Activated naive CD4-positive, alpha-beta T cell treated with anti-CD3 and anti-CD28 coated beads, Interleukin-2, amount 10 ng/mL, durations not matched to agents 7 days and 5 days (primary cell): ENCODE results near the gene CERS6.

Experiments
- CTCF ChIA-PET: fragments of 350-600 bp; sonication (Branson Sonifier 250); formaldehyde crosslinking; loops from one replicate; lab custom pipeline; 2021; ENCODE audit warnings: antibody characterized with exemption; lab: Charles Lee
- DNase-seq: peaks from one replicate; pipeline ENCODE4 v3.0.0-alpha.2; 2020
- H3K27ac Mint-ChIP-seq: one replicate; pipeline ENCODE4 v1.8.0; 2021; ENCODE audit warnings: mild to moderate bottlenecking, moderate library complexity, mixed read lengths
- H3K27me3 Mint-ChIP-seq: one replicate; pipeline ENCODE4 v1.8.0; 2021; ENCODE audit warnings: mild to moderate bottlenecking, mixed read lengths
- H3K36me3 Mint-ChIP-seq: one replicate; pipeline ENCODE4 v1.8.0; 2021; ENCODE audit warnings: mixed read lengths
- H3K4me1 Mint-ChIP-seq: one replicate; pipeline ENCODE4 v1.8.0; 2021; ENCODE audit warnings: mixed read lengths
- H3K4me3 Mint-ChIP-seq: one replicate; pipeline ENCODE4 v1.8.0; 2021; ENCODE audit warnings: mild to moderate bottlenecking, moderate library complexity, mixed read lengths
- H3K9me3 Mint-ChIP-seq: one replicate; pipeline ENCODE4 v1.8.0; 2021; ENCODE audit warnings: mixed read lengths

Gene CERS6

GRCh38 chr2:168574856-168575630, 119.0 kb downstream of the CERS6 start:
- H3K36me3 Mint-ChIP-seq = peaks cover 12% of the 10 kb centered on the region
- peaks cover 5% of the 10 kb centered on the region for H3K9me3 Mint-ChIP-seq
- no peak overlapping the region for H3K4me3 Mint-ChIP-seq
- H3K4me1 Mint-ChIP-seq = peaks cover 5% of the 10 kb centered on the region
- H3K27ac Mint-ChIP-seq = no peak overlapping the region
- no peaks in the 10 kb centered on the region for H3K27me3 Mint-ChIP-seq
- DNase-seq = no peak
- CTCF ChIA-PET = no interaction called here

- Mint-ChIP-seq H3K4me1 (peaks cover 33% of the 10 kb centered on the region), H3K9me3 (peaks cover 5% of the 10 kb centered on the region), H3K27ac (no peak overlapping the region), H3K27me3 (no peaks in the 10 kb centered on the region), H3K4me3 (no peak overlapping the region), H3K36me3 (peaks cover 12% of the 10 kb centered on the region)
- DNase-seq = no peak
- CTCF ChIA-PET = interaction anchor here (0.6 to 0.7 kb wide), 2 partner anchors 30 to 637 kb away, joined by 3 to 4 read pairs; no protein-coding TSS in a partner anchor
Measured at GRCh38 chr2:168577885-168578284, 121.8 kb downstream of the CERS6 start.

DNA sequence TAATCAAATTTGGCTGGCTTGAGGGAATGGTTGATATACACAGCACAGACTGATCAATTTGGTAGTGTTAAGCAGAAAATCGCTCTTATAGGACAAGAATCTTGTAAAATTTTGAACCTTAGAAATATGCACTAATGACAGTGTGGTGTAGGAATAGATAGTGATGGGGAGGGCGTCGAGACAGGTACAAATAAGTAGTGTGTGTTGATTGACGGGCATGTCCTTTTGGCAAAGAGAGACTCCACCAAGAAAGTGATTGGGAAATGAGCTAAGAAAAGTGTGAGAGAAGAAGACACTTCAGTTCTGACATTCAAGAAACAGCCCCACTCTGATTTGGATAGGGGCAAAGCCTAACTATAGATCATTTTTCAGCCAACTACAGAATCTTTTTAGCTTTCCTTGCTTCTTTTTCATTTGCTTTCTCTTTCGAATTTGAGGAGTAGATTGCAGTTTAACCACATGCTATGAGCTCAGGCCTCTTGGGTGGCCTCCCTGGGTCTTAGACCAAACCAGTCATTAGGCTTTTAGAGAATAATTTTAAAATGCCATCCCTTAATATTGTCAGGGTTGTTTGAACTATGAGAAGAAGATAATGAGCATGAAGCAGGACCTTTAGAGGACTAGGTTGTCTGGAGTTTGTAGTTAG, 127.1 kb downstream of the CERS6 start:
- Mint-ChIP-seq H3K36me3 (peaks cover 13% of the 10 kb centered on the region), H3K27ac (peak overlapping the region; percentile 58), H3K4me3 (no peak overlapping the region), H3K27me3 (no peaks in the 10 kb centered on the region), H3K9me3 (no peaks in the 10 kb centered on the region), H3K4me1 (peaks cover 53% of the 10 kb centered on the region)
- CTCF ChIA-PET = no interaction called here
- peak; percentile 23 for DNase-seq

DNA sequence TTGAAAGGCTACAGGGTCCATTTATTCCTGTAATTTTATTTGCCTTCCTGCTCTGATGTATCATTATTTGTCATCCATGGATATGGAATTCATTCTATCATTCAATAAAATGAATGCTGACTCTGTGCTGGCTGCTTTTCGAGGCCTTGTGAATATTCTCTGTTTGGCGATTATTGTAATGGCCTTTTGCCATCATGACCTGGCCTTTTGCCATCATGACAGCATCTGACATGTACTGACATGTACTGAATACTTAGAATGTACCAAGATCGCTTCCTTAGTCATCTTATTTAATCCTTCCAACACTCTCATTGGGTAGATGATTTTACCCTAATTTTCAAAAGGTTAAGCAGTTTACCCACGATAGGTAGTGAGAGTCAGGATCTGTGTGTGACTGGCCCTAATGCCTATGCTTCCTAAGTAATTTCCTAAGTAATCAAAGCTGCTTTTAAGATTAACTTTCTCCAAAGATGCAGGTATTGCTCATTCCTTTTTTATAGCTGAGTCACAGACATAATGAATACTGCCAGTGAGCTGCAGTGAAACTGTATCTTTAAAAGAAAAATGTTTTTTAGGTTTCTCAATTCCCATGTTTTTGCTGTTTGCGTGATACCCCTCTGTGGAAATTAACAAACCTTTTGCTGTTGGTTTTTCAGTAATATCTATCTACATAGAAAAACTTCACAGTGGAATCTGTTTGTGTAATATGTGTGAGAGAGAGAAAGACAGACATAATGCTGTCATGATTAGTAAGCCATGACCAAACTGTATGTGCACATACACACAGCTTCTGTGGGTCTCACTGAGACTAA, 127.8 kb downstream of the CERS6 start:
- no peaks in the 10 kb centered on the region for H3K9me3 Mint-ChIP-seq
- no peak overlapping the region for H3K4me3 Mint-ChIP-seq
- H3K27ac Mint-ChIP-seq = no peak overlapping the region
- H3K4me1 Mint-ChIP-seq = peaks cover 53% of the 10 kb centered on the region
- no peak for DNase-seq
- CTCF ChIA-PET = no interaction called here
- no peaks in the 10 kb centered on the region for H3K27me3 Mint-ChIP-seq
- peaks cover 15% of the 10 kb centered on the region for H3K36me3 Mint-ChIP-seq

DNA sequence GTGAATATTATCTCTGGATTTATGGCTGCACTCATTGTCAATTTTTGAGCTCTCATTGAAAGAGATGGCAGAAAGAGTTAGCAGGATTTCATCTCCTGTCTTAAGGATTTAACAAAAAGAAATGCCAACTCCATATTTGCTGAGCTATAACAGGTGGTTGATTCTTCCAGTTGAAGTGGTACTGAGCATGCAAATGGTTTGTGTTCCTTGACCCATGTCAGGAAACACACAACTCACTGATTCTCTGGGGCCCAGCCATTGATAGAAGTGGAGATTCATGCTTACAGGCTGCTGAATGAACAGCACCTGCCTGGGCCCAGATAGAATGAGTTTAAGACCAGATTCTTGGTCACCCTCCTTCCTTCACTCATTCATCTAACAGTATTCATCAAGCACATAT, 128.8 kb downstream of the CERS6 start:
- Mint-ChIP-seq H3K36me3 (peaks cover 9% of the 10 kb centered on the region), H3K4me1 (peaks cover 57% of the 10 kb centered on the region), H3K27me3 (no peaks in the 10 kb centered on the region), H3K9me3 (no peaks in the 10 kb centered on the region), H3K4me3 (no peak overlapping the region), H3K27ac (no peak overlapping the region)
- CTCF ChIA-PET = interaction anchor here (1.2 kb wide), 1 partner anchor 237 kb away, joined by 3 read pairs; no protein-coding TSS in a partner anchor
- DNase-seq = no peak

DNA sequence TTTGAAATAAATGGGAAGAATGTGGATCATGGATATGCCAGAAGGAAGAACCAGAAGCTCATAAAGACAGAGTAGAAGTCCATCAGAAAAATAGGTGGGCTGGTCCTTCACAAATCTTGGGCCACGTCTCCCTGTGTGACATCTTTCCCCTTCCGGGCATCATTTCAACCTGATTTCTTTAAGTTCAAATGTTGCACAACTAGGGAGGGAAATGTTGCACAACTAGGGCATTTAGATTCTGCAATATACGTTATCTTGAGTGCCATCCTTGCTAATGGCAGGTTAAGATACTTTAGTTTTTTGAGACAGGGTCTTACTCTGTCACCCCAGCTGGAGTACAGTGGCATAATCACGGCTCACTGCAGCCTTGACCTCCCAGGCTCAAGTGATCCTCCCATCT, 129.6 kb downstream of the CERS6 start:
- Mint-ChIP-seq H3K9me3 (no peaks in the 10 kb centered on the region), H3K4me3 (no peak overlapping the region), H3K4me1 (peaks cover 50% of the 10 kb centered on the region), H3K27me3 (no peaks in the 10 kb centered on the region), H3K27ac (no peak overlapping the region), H3K36me3 (peaks cover 9% of the 10 kb centered on the region)
- CTCF ChIA-PET = interaction anchor here (1.2 kb wide), 1 partner anchor 238 kb away, joined by 3 read pairs; no protein-coding TSS in a partner anchor
- DNase-seq = no peak

GRCh38 chr2:168587307-168587706, 131.2 kb downstream of the CERS6 start:
- CTCF ChIA-PET = no interaction called here
- no peak overlapping the region for H3K4me3 Mint-ChIP-seq
- peaks cover 35% of the 10 kb centered on the region for H3K4me1 Mint-ChIP-seq
- no peak for DNase-seq
- H3K27me3 Mint-ChIP-seq = no peaks in the 10 kb centered on the region
- H3K9me3 Mint-ChIP-seq = no peaks in the 10 kb centered on the region
- no peak overlapping the region for H3K27ac Mint-ChIP-seq
- peaks cover 6% of the 10 kb centered on the region for H3K36me3 Mint-ChIP-seq

DNA sequence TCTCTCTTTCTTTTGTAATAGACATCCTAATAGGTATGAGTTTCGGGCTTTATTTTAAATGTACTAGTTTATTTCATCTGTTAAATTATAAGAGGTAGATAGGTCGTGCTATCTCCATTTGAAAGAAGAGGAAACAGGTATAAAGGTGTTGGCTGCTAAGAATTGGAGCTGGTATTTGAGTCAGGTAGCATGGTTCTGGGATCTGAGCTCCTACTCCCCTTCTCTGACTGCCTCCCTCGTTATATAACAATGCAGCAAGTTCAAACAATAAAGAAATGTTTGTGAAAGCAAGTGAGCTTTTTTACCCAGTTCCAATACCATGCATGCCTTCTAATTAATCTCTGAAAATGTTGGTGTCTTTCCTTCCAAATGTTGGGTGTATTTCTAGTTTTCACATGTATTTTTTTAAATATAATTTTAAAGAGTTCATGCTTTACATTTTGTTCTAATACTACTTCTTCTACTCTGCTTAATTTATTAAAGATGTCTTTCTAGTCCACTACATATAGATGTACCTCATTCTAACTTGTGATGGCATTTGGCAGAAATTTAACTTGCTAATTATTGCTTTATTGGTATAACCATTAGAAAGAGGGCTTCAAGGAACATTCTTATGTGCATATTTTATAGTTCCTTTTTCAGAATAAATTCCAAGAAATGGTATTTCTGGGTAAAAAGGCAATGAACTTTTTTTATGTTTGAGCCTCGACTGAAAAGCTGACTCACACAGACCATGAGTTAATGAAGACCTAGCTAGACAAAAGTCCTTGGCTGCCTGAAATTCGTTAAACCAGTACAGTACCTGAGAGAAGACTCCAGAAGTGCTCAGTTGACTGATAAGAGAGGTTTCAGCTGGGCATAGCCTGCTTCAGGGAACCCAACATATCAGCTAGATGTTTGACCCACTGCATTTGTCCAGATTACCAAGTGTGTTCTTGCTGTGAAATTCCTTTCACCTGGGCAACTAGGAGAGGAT, 133.5 kb downstream of the CERS6 start:
- CTCF ChIA-PET = interaction anchor here (0.9 kb wide), 1 partner anchor 634 kb away, joined by 4 read pairs; no protein-coding TSS in a partner anchor

DNA sequence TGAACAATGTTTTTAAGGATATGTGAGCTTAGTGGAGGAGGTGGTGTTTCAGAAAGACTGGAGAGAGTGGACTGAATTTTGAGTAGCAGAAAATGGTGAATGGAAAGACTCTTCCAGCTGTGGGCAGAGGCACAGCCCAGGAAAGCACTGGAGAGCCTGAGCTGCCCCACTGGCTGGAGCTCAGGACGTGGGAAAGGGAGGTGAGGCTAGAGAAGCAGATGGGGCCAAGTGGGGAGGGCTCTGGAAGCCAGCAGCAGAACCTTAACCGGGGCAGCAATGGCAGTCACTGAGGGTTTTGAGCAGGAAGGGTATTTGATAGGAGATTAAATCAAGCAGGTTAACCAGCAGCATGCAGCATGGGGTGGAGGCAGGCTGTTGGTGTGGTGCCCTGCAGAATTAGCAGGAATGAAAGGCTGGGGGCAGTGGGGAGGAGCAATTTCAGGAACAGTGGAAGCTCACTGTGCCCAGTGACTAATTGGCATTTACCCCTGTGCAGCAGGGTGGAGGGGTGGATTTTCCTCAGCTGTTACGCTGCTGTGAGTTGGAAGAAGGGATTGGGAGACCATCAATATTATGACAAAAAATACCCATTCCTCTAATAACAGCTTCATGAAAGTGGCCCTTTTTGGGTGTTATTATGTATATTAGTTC, 136.2 kb downstream of the CERS6 start:
- Mint-ChIP-seq H3K27me3 (no peaks in the 10 kb centered on the region), H3K27ac (no peak overlapping the region), H3K9me3 (no peaks in the 10 kb centered on the region), H3K4me3 (no peak overlapping the region), H3K36me3 (peaks cover 6% of the 10 kb centered on the region), H3K4me1 (peaks cover 25% of the 10 kb centered on the region)
- CTCF ChIA-PET = no interaction called here
- no peak for DNase-seq

More for the DNA sequence above, 133.5 kb downstream of the CERS6 start:
- Mint-ChIP-seq H3K27ac (no peak overlapping the region), H3K27me3 (no peaks in the 10 kb centered on the region), H3K4me1 (peaks cover 15% of the 10 kb centered on the region), H3K4me3 (no peak overlapping the region), H3K9me3 (no peaks in the 10 kb centered on the region), H3K36me3 (peaks cover 4% of the 10 kb centered on the region)
- DNase-seq = no peak

GRCh38 chr2:168593713-168594112, 137.6 kb downstream of the CERS6 start:
- CTCF ChIA-PET = no interaction called here
- Mint-ChIP-seq H3K4me1 (peaks cover 25% of the 10 kb centered on the region), H3K36me3 (peaks cover 3% of the 10 kb centered on the region), H3K27ac (no peak overlapping the region), H3K4me3 (no peak overlapping the region), H3K9me3 (no peaks in the 10 kb centered on the region), H3K27me3 (no peaks in the 10 kb centered on the region)
- DNase-seq = no peak

- Mint-ChIP-seq H3K27ac (no peak overlapping the region), H3K4me3 (no peak overlapping the region), H3K4me1 (peaks cover 19% of the 10 kb centered on the region), H3K27me3 (no peaks in the 10 kb centered on the region), H3K9me3 (no peaks in the 10 kb centered on the region), H3K36me3 (peaks cover 3% of the 10 kb centered on the region)
- CTCF ChIA-PET = no interaction called here
- no peak for DNase-seq
Measured at GRCh38 chr2:168594778-168595177, 138.7 kb downstream of the CERS6 start.

- CTCF ChIA-PET = no interaction called here
- no peak for DNase-seq
- Mint-ChIP-seq H3K27me3 (no peaks in the 10 kb centered on the region), H3K9me3 (no peaks in the 10 kb centered on the region), H3K4me1 (peaks cover 17% of the 10 kb centered on the region), H3K27ac (no peak overlapping the region), H3K36me3 (peaks cover 5% of the 10 kb centered on the region), H3K4me3 (no peak overlapping the region)
Measured at GRCh38 chr2:168596881-168597655, 141.0 kb downstream of the CERS6 start.
